Ramos (cell line): ENCODE measurements around the gene DEFB123.

Source experiments
- in situ Hi-C: fragments of 300-500 bp; cut with MboI; formaldehyde crosslinking; loops from one replicate; pipeline ENCODE4 v1.14.3; 2022; ENCODE audit warnings: low sequenced_read_pairs; ENCODE audit not compliant: unreplicated experiment

The DEFB123 gene

GRCh38 chr20:31473331-31474096 lies 33.1 kb downstream of the DEFB123 start:
- in situ Hi-C loops: no loop called here

GRCh38 chr20:31474097-31474436 lies 33.6 kb downstream of the DEFB123 start:
- in situ Hi-C loops: no loop called here

GRCh38 chr20:31474758-31475427 lies 34.5 kb downstream of the DEFB123 start, which contains the start of the genes DEFB124 and REM1:
Gene DEFB124 (minus strand): TSS chr20:31475127. CDS start chr20:31473013, 2,114 bp downstream.
Gene REM1 (plus strand): TSS chr20:31475288. CDS start chr20:31476446, 1,158 bp downstream.
- in situ Hi-C loops: no loop called here

- in situ Hi-C loops: no loop called here
Measured at GRCh38 chr20:31475472-31476293, 35.3 kb downstream of the DEFB123 start.

- in situ Hi-C loops: no loop called here
Measured at GRCh38 chr20:31476294-31476585, 35.8 kb downstream of the DEFB123 start.

- in situ Hi-C loops: no loop called here
Measured at GRCh38 chr20:31476643-31477215, 36.3 kb downstream of the DEFB123 start.

GRCh38 chr20:31484001-31484400 lies 43.6 kb downstream of the DEFB123 start:
- in situ Hi-C loops: no loop called here

GRCh38 chr20:31485450-31486339 lies 45.3 kb downstream of the DEFB123 start:
- in situ Hi-C loops: no loop called here

GRCh38 chr20:31488115-31488514 lies 47.7 kb downstream of the DEFB123 start:
- in situ Hi-C loops: no loop called here

GRCh38 chr20:31489152-31489551 lies 48.7 kb downstream of the DEFB123 start:
- in situ Hi-C loops: no loop called here

- in situ Hi-C loops: no loop called here
Measured at GRCh38 chr20:31490752-31491151, 50.3 kb downstream of the DEFB123 start.

GRCh38 chr20:31494131-31494530 lies 53.7 kb downstream of the DEFB123 start:
- in situ Hi-C loops: no loop called here

- in situ Hi-C loops: no loop called here
Measured at GRCh38 chr20:31496761-31497295, 56.4 kb downstream of the DEFB123 start.

- in situ Hi-C loops: no loop called here
Measured at GRCh38 chr20:31497838-31498540, 57.6 kb downstream of the DEFB123 start.
